Measurements from ENCODE around the gene BPIFB2. TPM values are rescaled to one million over a fixed set of nuclear protein-coding genes. Genes with fewer than 3 reads are reported as not detected.

Gene BPIFB2
- total RNA-seq, 1 donor from 2014 or later = not detected

DNA sequence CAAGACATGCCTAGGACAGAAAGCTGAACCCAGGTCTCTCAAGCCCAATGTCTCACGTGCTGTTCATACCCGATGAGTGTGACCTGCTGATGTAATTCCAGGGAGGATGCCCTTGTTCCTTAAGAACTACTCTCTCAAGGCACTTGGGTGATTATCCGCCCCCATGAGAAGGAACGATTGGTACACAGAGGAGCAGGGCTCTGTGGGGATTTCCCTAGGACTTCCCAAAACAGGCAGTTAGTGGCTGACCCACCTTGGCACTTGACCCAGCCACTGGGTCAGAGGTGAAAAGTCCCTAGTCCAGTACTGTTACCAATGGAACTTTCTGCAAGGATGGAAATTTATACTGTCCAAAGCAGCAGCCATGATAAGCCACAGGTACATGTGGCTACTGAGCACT is 14.8 kb downstream of the BPIFB2 start:
- intact Hi-C loops (cut with DNase I) = no loop called here
- Histone ChIP-seq H3K9me3 (no peaks in the 10 kb centered on the region), H3K4me1 (no peaks in the 10 kb centered on the region), H3K4me3 (no peak overlapping the region), H3K27ac (no peak overlapping the region), H3K27me3 (no peaks in the 10 kb centered on the region), H3K36me3 (no peaks in the 10 kb centered on the region)
- DNase-seq (ENCODE audit: extremely low spot score in 2 of 2) = no peak
- TF ChIP-seq POLR2A (IDR thresholded peaks at IDR 0.05) = no peak
- TF ChIP-seq, protein P1, sequence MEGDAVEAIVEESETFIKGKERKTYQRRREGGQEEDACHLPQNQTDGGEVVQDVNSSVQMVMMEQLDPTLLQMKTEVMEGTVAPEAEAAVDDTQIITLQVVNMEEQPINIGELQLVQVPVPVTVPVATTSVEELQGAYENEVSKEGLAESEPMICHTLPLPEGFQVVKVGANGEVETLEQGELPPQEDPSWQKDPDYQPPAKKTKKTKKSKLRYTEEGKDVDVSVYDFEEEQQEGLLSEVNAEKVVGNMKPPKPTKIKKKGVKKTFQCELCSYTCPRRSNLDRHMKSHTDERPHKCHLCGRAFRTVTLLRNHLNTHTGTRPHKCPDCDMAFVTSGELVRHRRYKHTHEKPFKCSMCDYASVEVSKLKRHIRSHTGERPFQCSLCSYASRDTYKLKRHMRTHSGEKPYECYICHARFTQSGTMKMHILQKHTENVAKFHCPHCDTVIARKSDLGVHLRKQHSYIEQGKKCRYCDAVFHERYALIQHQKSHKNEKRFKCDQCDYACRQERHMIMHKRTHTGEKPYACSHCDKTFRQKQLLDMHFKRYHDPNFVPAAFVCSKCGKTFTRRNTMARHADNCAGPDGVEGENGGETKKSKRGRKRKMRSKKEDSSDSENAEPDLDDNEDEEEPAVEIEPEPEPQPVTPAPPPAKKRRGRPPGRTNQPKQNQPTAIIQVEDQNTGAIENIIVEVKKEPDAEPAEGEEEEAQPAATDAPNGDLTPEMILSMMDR (IDR thresholded peaks at IDR 0.05) = no peak
- TF ChIP-seq POLR2AphosphoS5 (IDR thresholded peaks at IDR 0.05; ENCODE audit: insufficient read depth in 1 of 2, low read depth in 1 of 2) = no peak

GRCh38 chr20:33022694-33023438 is 15.4 kb downstream of the BPIFB2 start:
- Histone ChIP-seq H3K27ac (no peak overlapping the region), H3K9me3 (no peaks in the 10 kb centered on the region), H3K4me1 (no peaks in the 10 kb centered on the region), H3K27me3 (no peaks in the 10 kb centered on the region), H3K36me3 (no peaks in the 10 kb centered on the region), H3K4me3 (no peak overlapping the region)
- intact Hi-C loops (cut with DNase I) = no loop called here
- TF ChIP-seq POLR2AphosphoS5 (IDR thresholded peaks at IDR 0.05; ENCODE audit: insufficient read depth in 1 of 2, low read depth in 1 of 2) (no peak), POLR2A (IDR thresholded peaks at IDR 0.05) (no peak)
- TF ChIP-seq, protein P1 (IDR thresholded peaks at IDR 0.05) = no peak
- no peak for DNase-seq (ENCODE audit: extremely low spot score in 2 of 2)

DNA sequence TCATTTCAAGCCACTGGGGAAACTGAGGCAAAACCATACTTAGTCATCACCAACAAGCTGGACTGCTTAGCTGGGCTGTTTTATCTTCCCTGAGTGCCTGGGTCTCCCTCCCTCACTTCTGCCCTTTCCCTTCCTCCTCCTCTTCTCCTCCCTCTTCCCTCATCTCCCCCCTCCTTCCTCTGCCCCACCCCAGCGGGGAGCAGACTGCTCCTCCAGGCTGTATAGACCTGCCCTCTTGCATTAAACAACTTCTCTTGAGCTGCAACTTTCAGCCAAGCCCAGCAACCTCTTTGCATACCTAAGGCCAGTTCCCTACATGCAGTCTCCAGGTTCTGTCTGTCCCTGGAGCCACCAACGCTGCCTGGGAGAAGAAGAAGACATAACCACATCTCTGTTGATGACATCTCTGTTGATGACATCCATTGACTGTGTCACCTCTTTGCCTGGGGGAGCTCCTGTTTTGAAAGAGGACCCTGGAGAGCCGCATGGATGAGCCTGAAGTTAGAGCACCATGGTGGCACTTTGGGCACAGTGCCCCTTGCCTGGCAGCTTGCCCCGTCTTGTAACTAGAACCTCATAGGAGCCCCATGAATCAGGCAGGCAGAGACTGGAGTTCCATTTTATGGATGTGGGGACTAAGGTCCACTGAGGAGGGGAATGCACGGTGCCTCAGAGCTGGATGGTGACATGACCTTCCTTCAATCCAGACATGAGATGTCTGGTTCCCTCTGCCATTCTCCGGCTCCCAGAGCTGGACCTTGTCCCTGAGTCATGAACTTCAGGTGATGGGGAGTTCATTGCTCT is 16.1 kb downstream of the BPIFB2 start:
- TF ChIP-seq POLR2A (IDR thresholded peaks at IDR 0.05) (no peak), POLR2AphosphoS5 (IDR thresholded peaks at IDR 0.05; ENCODE audit: insufficient read depth in 1 of 2, low read depth in 1 of 2) (no peak)
- TF ChIP-seq, protein P1 (IDR thresholded peaks at IDR 0.05) = no peak
- no peaks in the 10 kb centered on the region for H3K9me3 ChIP-seq
- no peak overlapping the region for H3K27ac ChIP-seq
- intact Hi-C loops (cut with DNase I) = no loop called here
- H3K27me3 ChIP-seq = no peaks in the 10 kb centered on the region
- H3K4me1 ChIP-seq = no peaks in the 10 kb centered on the region
- no peaks in the 10 kb centered on the region for H3K36me3 ChIP-seq
- H3K4me3 ChIP-seq = no peak overlapping the region
- DNase-seq (ENCODE audit: extremely low spot score in 2 of 2) = no peak

- TF ChIP-seq POLR2A (IDR thresholded peaks at IDR 0.05) (no peak), POLR2AphosphoS5 (IDR thresholded peaks at IDR 0.05; ENCODE audit: insufficient read depth in 1 of 2, low read depth in 1 of 2) (no peak)
- TF ChIP-seq, protein P1 (IDR thresholded peaks at IDR 0.05) = no peak
- H3K36me3 ChIP-seq = no peaks in the 10 kb centered on the region
- no peaks in the 10 kb centered on the region for H3K27me3 ChIP-seq
- H3K27ac ChIP-seq = no peak overlapping the region
- no peaks in the 10 kb centered on the region for H3K9me3 ChIP-seq
- no peak overlapping the region for H3K4me3 ChIP-seq
- no peaks in the 10 kb centered on the region for H3K4me1 ChIP-seq
- DNase-seq (ENCODE audit: extremely low spot score in 2 of 2) = no peak
- intact Hi-C loops (cut with DNase I) = no loop called here
These were observed 16.7 kb downstream of the BPIFB2 start for GRCh38 chr20:33024243-33024560.
